Endometrial microvascular endothelial cells (primary cell): ENCODE data around the gene TACSTD2. TPM values are rescaled to one million over a fixed set of nuclear protein-coding genes. Genes with fewer than 3 reads are reported as not detected.

ENCODE experiments used
- in situ Hi-C: cut with HindIII; loops from 2 replicates; pipeline ENCODE4 v1.10.0; 2017; ENCODE audit warnings: low sequenced_read_pairs, low pct_unique_long_range_greater_than_20kb; ENCODE audit errors: inconsistent ontology term
- total RNA-seq: library from RNA; depleted of rRNA; stranded (reverse); fragments of >200 nt; gene quantifications from one replicate; pipeline ENCODE4 v1.2.3, GENCODE V29; 2015; ENCODE audit errors: inconsistent ontology term

The TACSTD2 gene
- total RNA-seq, 1 donor from 2014 or later: 4.2 TPM

DNA sequence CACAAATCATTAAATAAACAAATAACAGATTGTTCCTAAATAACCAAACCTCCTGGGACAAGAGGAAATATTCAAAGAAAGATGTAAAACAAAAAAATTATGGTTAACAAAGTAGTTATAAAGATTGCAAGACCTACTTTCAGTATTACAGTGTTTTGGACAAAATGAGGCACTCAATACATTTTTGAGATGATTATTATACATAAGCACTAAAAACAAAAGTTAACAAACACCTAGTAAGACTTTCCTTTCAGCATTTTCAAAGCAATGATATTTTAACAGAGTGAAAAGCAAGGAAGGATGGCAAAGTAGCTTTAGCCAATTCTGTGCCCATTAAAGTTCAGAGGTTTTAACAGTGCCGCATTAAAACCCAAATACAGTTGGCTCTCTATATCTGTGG is 47.8 kb downstream of the TACSTD2 start:
- in situ Hi-C loops: no loop called here

DNA sequence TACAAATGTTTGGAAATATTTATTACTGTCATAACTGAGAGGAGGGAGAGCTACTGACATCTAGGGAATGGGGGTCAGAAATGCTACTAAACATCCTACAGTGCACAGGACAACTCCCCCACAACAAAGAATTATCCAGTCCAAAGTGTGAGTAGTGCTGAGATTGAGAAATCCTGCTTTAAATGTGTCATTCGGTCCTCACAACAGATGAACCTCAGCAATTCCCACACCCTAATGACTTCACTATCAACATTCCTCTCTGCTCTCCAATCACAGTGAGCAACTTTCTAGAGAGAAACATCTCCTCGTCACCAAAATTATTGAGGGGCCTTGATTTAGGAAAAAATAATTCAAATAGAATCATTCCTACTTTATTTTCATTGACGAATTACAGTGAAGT is 48.5 kb downstream of the TACSTD2 start:
- in situ Hi-C loops: no loop called here

Other genes starting within 250 kb of the TACSTD2 start
- 15.0 TPM for gene OMA1, start 30.5 kb downstream of the TACSTD2 start, total RNA-seq
- gene MYSM1, start 122.8 kb upstream of the TACSTD2 start, total RNA-seq: 7.6 TPM
- 117 TPM for gene JUN, start 206.8 kb upstream of the TACSTD2 start, total RNA-seq